Measurements from ENCODE around the gene SYP.

DNA sequence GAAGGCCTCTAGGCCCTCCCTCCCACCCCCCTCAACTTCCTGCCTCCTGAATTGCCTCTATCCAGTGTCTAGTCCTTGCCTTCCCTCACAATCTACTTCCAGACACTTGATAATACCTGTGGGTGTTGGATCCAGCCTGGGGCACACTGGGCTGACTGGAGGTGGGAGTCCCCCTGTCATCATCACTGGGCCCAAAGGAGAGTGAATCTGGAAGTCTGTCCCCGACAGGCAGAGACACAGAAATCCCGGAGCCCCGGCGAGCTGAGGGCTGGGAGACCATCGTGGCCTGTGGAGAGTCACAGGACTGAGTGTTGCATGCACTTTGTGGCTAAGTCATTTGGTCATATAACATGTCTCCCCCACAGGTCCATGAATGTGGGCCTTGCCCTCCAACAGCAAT lies 8.4 kb upstream of the SYP start:
- no peak for TF ChIP-seq POLR2AphosphoS5 (IDR thresholded peaks at IDR 0.05)
- TF ChIP-seq, protein P1, sequence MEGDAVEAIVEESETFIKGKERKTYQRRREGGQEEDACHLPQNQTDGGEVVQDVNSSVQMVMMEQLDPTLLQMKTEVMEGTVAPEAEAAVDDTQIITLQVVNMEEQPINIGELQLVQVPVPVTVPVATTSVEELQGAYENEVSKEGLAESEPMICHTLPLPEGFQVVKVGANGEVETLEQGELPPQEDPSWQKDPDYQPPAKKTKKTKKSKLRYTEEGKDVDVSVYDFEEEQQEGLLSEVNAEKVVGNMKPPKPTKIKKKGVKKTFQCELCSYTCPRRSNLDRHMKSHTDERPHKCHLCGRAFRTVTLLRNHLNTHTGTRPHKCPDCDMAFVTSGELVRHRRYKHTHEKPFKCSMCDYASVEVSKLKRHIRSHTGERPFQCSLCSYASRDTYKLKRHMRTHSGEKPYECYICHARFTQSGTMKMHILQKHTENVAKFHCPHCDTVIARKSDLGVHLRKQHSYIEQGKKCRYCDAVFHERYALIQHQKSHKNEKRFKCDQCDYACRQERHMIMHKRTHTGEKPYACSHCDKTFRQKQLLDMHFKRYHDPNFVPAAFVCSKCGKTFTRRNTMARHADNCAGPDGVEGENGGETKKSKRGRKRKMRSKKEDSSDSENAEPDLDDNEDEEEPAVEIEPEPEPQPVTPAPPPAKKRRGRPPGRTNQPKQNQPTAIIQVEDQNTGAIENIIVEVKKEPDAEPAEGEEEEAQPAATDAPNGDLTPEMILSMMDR (IDR thresholded peaks at IDR 0.05): no peak
- no peak for TF ChIP-seq POLR2A (IDR thresholded peaks at IDR 0.05; ENCODE audit: low read depth)
- TF ChIP-seq EP300 (IDR thresholded peaks at IDR 0.05): no peak
